HepG2 (cell line): Measurements from ENCODE around the gene LAMA5. TPM values are rescaled to one million over a fixed set of nuclear protein-coding genes. Genes with fewer than 3 reads are reported as not detected.
A peak's percentile ranks its signal among the peaks of the same experiment; 100 is the strongest.

Experiments
- FOXO1 ChIP-seq: sonication (generic); formaldehyde crosslinking; IDR thresholded peaks from 2 replicates; pipeline ENCODE4 v1.4.0; 2020; ENCODE audit warnings: missing genetic modification reagents
- HDAC6 ChIP-seq: fragments of 200-600 bp; sonication (generic); IDR thresholded peaks from 2 replicates; pipeline ENCODE4 v1.7.0; 2017; ENCODE audit warnings: mild to moderate bottlenecking, antibody characterized with exemption, low read length, low read depth
- IRX3 ChIP-seq: sonication (generic); formaldehyde crosslinking; IDR thresholded peaks from 2 replicates; pipeline ENCODE4 v1.8.1; 2023; ENCODE audit warnings: mild to moderate bottlenecking, low read depth, missing genetic modification reagents, borderline replicate concordance
- JDP2 ChIP-seq: sonication (generic); formaldehyde crosslinking; IDR thresholded peaks from 2 replicates; pipeline ENCODE4 v1.8.1; 2022; ENCODE audit warnings: missing genetic modification reagents, borderline replicate concordance
- MTF2 ChIP-seq: sonication (generic); formaldehyde crosslinking; IDR thresholded peaks from 2 replicates; pipeline ENCODE4 v1.5.0; 2020; ENCODE audit warnings: missing genetic modification reagents, borderline replicate concordance
- MXD4 ChIP-seq: IDR thresholded peaks from 2 replicates; pipeline ENCODE4 v1.6.1; 2016; ENCODE audit warnings: mild to moderate bottlenecking, missing biosample characterization, missing genetic modification reagents
- RBFOX2 ChIP-seq: fragments of 200-400 bp; formaldehyde crosslinking; IDR thresholded peaks from 2 replicates; pipeline ENCODE4 v1.6.1; 2017; ENCODE audit warnings: low read depth, mild to moderate bottlenecking, low read length
- SRF ChIP-seq: IDR thresholded peaks from 2 replicates; pipeline ENCODE4 v1.6.1; 2011; ENCODE audit warnings: mild to moderate bottlenecking, low read depth, low read length, moderate library complexity
- TRAFD1 ChIP-seq: sonication (generic); formaldehyde crosslinking; IDR thresholded peaks from 2 replicates; pipeline ENCODE4 v1.5.1; 2020; ENCODE audit warnings: missing genetic modification reagents, mild to moderate bottlenecking, borderline replicate concordance
- ZBTB21 ChIP-seq: sonication (generic); formaldehyde crosslinking; IDR thresholded peaks from 2 replicates; pipeline ENCODE4 v1.4.0; 2020; ENCODE audit warnings: missing genetic modification reagents
- ZBTB39 ChIP-seq: sonication (generic); formaldehyde crosslinking; IDR thresholded peaks from 2 replicates; pipeline ENCODE4 v1.5.0; 2020; ENCODE audit warnings: missing genetic modification reagents
- ZKSCAN8 ChIP-seq: IDR thresholded peaks from 2 replicates; pipeline ENCODE4 v1.6.1; 2016; ENCODE audit warnings: borderline replicate concordance, missing genetic modification reagents, missing compliant biosample characterization
- ZNF3 ChIP-seq: IDR thresholded peaks from 2 replicates; pipeline ENCODE4 v1.7.0; 2017; ENCODE audit warnings: inconsistent platforms
- ZNF407 ChIP-seq: sonication (generic); formaldehyde crosslinking; IDR thresholded peaks from one replicate; pipeline ENCODE4 v1.5.1; 2020; ENCODE audit warnings: mild to moderate bottlenecking, missing genetic modification reagents; ENCODE audit errors: not compliant biosample characterization
- ZNF746 ChIP-seq: sonication (generic); formaldehyde crosslinking; IDR thresholded peaks from 2 replicates; pipeline ENCODE4 v1.8.0; 2022; ENCODE audit warnings: mild to moderate bottlenecking, missing genetic modification reagents
- ZNF891 ChIP-seq: sonication (generic); formaldehyde crosslinking; IDR thresholded peaks from 2 replicates; pipeline ENCODE4 v1.5.0; 2020; ENCODE audit warnings: mild to moderate bottlenecking, missing genetic modification reagents
- polyA plus RNA-seq, 8 experiments: library from polyadenylated mRNA; depleted of rRNA in 3 of 8; stranded (reverse) in 7 of 8; unstranded in 1 of 8; fragments of >200 nt; fragmentation: Illumina TruSeq in 4 of 8; extraction: Trizol in 4 of 8; gene quantifications; 2 replicates each; pipeline versions ENCODE4 v1.2.1 to v1.2.3, GENCODE V29; 2011 to 2016; ENCODE audit warnings: low read depth in 4 of 8, missing spikeins in 1 of 8, mixed read lengths in 1 of 8; ENCODE audit not compliant: insufficient read depth in 1 of 8
- total RNA-seq, 5 experiments: library from RNA; depleted of rRNA; stranded (reverse); fragments of >200 nt; fragmentation: Illumina TruSeq; extraction: Trizol; gene quantifications; 2 replicates each; pipeline ENCODE4 v1.2.3, GENCODE V29; 2016; ENCODE audit warnings: low read depth in 1 of 5

Gene LAMA5
- total and polyA plus RNA-seq, 2 of the 13 experiments (the other 11 are each of a cell fraction or from before 2014, with no cell fraction given) = 21.0 to 44.7 TPM

- no peak for TF ChIP-seq TRAFD1 (CRISPR knock-in tag)
- 0 out of 2 replicates have a peak, but pooled peaks have one; percentile 46 for TF ChIP-seq MXD4 (CRISPR knock-in tag)
- no peak for TF ChIP-seq ZNF746
- no peak for TF ChIP-seq ZNF3 (CRISPR knock-in tag)
- peak; percentile 61 for TF ChIP-seq FOXO1 (CRISPR knock-in tag)
- no peak for TF ChIP-seq SRF
- TF ChIP-seq ZBTB21 (CRISPR knock-in tag) = peak; percentile 96
- no peak for TF ChIP-seq HDAC6
- TF ChIP-seq IRX3 (CRISPR knock-in tag) = peak; percentile 65; the same call in 1 of the 2 replicates
- no peak for TF ChIP-seq ZBTB39 (CRISPR knock-in tag)
- peak; percentile 22; the same call in 1 of the 2 replicates for TF ChIP-seq ZNF891
- TF ChIP-seq JDP2 (CRISPR knock-in tag) = no peak
- TF ChIP-seq ZKSCAN8 (CRISPR knock-in tag) = 0 out of 2 replicates have a peak, but pooled peaks have one; percentile 37
- TF ChIP-seq ZNF407 (CRISPR knock-in tag) = peak; percentile 89
- no peak for TF ChIP-seq RBFOX2
- TF ChIP-seq MTF2 (CRISPR knock-in tag) = no peak
Observed at GRCh38 chr20:62405108-62405980, 38.2 kb upstream of the LAMA5 start (continued).
